UCSD-AML1 (cell line): ENCODE data around the gene ARHGAP5.

Source experiments
- DNase-seq: peaks from one replicate; lab custom pipeline; 2025; ENCODE audit not compliant: unreplicated experiment; lab: John Stamatoyannopoulos, UW

ARHGAP5 gene

GRCh38 chr14:32076278-32077080 lies 625 bp upstream of the ARHGAP5 start:
- peak; percentile 69 for DNase-seq

- DNase-seq, result peak; percentile 24
These were observed 1.1 kb downstream of the ARHGAP5 start for GRCh38 chr14:32078023-32078857.

- DNase-seq, result no peak
These were observed 1.7 kb downstream of the ARHGAP5 start for GRCh38 chr14:32078858-32079216.

- DNase-seq, result no peak
These were observed 2.2 kb downstream of the ARHGAP5 start for GRCh38 chr14:32079264-32079663.

DNA sequence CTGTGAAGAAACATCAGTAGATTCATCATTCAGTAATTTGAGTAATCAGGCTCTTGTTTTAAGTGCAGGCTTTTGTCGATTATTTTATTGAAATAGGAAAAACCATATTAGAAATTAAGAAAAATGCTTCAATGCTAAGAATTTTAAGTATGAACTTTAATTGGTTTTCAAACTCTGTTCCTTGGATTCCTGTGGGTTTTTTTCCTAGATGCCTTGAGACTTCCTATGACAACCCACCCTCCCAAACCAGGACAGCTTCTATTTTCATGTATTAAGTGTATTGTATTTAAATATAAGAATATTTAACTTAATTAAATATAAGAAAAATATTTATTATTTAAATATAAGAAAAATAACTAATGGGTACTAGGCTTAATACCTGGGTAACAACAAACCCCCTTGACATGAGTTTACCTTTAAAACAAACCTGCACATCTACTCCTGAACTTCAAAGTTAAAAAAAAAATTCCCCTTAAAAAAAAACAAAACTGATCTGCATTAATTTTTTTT lies 3.0 kb downstream of the ARHGAP5 start:
- DNase-seq, result no peak

GRCh38 chr14:32081901-32082300 lies 4.8 kb downstream of the ARHGAP5 start:
- DNase-seq, result no peak

DNA sequence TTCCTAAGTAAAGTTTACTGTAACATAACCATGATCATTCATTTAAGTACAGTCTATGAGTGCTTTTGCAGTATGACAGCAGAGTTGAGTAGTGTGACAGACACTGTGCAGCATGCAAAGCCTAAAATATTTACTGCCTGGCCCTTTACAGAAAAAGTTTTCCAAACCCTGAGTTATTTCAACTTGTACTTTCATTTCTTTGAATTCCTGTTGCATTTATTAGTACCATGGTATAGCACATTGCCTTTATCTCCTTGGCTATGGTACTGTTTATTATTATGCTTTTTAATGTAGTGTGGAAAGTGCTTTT lies 6.2 kb downstream of the ARHGAP5 start:
- DNase-seq, result no peak

DNA sequence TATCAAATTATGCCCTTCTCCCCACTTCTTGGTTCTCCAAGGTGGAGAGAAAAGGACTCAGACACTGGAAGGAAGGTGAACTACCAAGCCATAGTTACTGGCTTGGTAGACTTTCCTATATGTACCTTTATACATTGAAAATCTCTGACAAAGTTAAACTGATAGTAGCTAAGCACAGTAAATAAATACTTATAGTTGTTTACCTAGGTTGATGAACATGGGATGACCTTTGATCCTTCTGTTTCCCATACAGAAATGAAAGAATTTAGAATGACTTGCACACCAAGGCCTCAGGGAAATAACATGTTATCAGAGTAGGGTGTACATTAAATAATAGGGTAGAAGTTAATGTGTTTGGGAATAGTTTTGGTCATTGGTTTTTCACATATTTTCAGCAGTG lies 6.7 kb downstream of the ARHGAP5 start:
- no peak for DNase-seq

DNA sequence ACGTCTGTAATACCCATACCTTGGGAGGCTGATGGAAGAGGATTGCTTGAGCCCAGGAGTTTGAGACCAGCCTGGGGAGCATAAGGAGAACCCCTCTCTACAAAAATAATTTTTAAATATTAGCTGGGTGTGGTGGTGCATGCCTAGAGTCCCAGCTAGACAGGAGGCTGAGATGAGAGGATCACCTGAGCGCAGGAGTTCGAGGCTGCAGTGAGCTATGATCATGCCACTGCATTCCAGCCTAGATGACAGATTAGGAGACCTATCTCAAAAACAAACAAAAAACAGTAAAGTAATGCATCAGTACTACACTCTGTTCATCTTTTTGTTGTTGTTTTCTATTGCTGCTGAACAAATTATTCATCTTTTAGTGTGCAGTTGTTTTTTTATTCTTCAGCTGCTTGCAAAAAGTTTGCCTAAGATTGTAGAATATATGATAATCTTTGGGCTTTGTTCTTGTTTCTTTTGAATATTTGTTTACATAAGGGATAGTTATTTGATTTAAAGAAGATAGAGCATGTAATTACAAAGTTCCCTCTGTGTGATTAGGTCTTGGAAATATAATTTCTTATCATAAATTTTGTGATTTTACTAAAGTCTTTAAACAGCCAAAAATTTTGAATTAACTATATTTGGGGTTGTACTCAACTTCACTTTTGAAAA lies 8.2 kb downstream of the ARHGAP5 start:
- no peak for DNase-seq

DNA sequence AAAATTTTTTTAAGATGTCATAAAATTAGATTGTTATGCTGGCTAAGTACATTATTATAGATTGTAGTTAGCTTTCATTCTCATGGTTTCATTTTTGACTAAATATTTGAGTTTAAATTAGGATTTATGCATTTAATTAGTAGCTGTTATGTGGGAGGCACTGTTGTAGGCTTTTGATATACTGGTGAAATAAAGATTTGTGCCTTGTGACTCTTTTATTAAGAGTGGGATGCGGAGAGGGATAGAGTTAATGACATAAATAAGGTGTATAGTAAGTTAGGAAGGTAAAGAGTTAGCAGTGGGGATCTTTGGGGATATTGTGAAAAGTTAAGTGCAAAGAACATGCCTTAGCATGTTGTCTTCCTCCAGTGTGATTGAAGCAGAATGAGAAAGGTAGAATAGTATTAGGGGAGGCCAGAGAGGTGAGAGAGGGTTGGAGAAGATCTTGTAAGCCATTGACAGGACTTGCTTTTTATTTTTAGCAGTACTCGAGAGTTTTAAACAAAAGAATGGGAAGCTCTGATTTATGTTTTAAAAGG lies 8.8 kb downstream of the ARHGAP5 start:
- no peak for DNase-seq

GRCh38 chr14:32087173-32087861 lies 10.2 kb downstream of the ARHGAP5 start:
- DNase-seq, result no peak

- DNase-seq, result no peak
These were observed 10.8 kb downstream of the ARHGAP5 start for GRCh38 chr14:32087907-32088306.

DNA sequence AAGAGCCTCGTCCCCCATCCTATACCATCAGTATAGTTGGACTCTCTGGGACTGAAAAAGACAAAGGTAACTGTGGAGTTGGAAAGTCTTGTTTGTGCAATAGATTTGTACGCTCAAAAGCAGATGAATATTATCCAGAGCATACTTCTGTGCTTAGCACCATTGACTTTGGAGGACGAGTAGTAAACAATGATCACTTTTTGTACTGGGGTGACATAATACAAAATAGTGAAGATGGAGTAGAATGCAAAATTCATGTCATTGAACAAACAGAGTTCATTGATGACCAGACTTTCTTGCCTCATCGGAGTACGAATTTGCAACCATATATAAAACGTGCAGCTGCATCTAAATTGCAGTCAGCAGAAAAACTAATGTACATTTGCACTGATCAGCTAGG lies 13.6 kb downstream of the ARHGAP5 start:
- no peak for DNase-seq

DNA sequence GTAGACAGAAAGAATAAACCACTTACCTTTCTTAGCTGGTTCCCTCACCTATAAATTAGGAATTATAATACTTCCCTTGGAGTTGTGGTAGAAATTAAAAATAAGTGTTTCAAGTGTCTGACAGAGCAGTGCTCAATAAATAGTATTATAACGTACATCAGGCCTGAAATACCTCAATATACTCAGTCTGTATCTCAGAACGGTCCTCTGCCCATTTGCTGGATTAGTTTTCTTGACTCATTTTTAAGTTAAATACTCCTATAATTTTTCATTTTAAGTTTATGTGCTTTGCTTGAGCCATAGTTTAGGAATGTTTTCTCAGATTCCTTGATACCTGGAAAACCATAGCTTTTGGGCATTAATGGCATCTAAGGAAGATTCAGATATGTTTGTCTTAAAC lies 22.4 kb downstream of the ARHGAP5 start:
- no peak for DNase-seq

DNA sequence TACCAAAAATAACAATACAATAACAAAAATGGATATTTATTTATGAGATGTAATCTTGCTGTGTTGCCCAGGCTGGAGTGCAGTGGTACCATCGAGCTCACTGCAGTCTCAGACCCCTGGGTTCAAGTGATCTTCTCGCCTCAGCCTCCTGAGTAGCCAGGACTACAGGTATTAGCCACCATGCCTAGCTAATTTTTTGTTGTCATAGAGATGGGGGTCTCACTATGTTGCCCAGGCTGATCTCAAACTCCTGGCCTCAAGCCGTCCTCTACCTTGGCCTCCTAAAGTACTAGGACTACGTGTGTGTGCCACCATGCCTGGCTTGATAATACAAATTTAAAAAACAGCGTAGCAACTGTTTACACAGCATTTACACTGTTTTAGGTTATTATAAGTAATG lies 23.1 kb downstream of the ARHGAP5 start:
- no peak for DNase-seq

- no peak for DNase-seq
These were observed 25.2 kb downstream of the ARHGAP5 start for GRCh38 chr14:32102152-32102787.

GRCh38 chr14:32102968-32103367 lies 25.9 kb downstream of the ARHGAP5 start:
- no peak for DNase-seq

- no peak for DNase-seq
These were observed 27.2 kb downstream of the ARHGAP5 start for GRCh38 chr14:32104308-32104707.

GRCh38 chr14:32104803-32105202 lies 27.7 kb downstream of the ARHGAP5 start:
- DNase-seq, result no peak
